ENCODE data around the gene HDAC5.
A peak's percentile ranks its signal among the peaks of the same experiment; 100 is the strongest.

HDAC5 gene

GRCh38 chr17:44086364-44087311 lies 36.8 kb downstream of the HDAC5 start:
- DNase-seq = no peak

DNA sequence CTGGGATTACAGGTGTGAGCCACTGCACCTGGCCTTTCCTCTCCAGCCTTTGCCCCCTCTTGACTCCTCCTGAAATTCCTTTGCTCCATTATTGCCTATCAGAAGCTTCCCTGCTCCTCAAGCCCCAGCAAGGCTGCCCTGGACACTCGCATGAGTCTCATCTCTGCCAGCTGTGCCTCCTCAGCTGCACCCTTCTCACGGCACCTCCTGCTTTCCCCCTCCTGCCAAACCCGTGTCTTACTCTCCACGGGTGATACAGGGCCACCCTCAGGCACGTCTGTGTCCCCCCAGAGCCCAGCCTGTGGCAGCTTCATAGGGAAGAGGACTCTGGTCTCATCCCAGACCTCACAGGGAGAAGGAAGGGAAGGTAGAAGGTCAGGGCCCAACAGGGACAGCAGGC lies 37.5 kb downstream of the HDAC5 start:
- DNase-seq = no peak

GRCh38 chr17:44084921-44085320 lies 38.5 kb downstream of the HDAC5 start:
- no peak for DNase-seq

DNA sequence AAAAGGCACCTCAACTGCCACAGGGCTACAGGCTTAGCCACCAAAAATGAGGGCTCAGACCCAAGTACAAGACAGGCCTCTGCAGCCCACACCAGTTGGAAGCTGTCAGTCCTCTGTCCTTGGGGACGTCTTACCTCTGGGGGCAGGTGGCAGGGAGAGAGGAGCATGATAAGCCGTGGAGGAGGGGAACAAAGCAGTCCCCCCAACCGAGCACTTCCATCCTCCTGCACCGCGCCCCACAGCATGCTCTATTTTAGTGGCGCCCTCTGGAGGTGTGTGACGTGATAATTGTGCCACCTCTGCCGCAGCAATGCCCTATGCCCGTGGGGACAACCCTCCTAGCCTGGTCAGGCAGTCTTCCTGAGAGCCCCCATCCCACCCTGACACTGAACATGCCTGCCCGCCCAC lies 39.3 kb downstream of the HDAC5 start:
- DNase-seq = peak in 1 of 2 experiments; percentile 20

- peak; percentile 15 to 55 for DNase-seq
Observed at GRCh38 chr17:44083250-44083849, 40.1 kb downstream of the HDAC5 start.

DNA sequence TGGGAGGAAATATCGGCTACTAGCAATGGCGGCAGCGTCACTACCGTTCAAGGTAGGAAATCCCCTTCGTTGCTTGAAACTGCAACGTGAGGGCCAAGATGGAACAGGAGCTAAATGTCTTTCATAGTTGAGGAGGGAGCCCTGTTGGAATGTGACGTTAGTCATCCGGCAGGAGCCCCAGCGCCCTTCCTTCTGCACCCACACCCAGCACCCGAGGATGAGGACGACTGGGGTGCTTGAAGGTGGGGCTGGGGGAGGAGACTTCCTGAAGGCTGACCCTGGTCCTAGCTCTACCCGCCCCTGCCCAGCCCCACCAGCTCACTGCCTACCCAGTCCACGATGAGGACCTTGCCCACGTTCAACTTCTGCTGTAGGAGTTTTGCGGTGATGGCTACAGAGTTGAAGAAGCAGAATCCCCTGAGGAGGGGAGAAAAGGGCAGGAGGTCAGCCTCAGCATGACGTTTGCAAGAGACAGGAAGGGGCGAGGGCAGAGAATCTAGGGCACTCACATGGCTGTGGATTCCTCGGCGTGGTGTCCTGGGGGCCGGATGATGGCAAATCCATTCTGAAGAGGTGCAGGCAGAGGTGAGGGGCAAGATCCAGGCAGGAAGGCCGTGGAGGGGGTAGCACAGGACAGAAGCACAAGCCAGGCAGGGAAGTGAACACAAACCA lies 41.0 kb downstream of the HDAC5 start:
- DNase-seq = no peak

GRCh38 chr17:44081681-44082080 lies 41.8 kb downstream of the HDAC5 start:
- DNase-seq = no peak

DNA sequence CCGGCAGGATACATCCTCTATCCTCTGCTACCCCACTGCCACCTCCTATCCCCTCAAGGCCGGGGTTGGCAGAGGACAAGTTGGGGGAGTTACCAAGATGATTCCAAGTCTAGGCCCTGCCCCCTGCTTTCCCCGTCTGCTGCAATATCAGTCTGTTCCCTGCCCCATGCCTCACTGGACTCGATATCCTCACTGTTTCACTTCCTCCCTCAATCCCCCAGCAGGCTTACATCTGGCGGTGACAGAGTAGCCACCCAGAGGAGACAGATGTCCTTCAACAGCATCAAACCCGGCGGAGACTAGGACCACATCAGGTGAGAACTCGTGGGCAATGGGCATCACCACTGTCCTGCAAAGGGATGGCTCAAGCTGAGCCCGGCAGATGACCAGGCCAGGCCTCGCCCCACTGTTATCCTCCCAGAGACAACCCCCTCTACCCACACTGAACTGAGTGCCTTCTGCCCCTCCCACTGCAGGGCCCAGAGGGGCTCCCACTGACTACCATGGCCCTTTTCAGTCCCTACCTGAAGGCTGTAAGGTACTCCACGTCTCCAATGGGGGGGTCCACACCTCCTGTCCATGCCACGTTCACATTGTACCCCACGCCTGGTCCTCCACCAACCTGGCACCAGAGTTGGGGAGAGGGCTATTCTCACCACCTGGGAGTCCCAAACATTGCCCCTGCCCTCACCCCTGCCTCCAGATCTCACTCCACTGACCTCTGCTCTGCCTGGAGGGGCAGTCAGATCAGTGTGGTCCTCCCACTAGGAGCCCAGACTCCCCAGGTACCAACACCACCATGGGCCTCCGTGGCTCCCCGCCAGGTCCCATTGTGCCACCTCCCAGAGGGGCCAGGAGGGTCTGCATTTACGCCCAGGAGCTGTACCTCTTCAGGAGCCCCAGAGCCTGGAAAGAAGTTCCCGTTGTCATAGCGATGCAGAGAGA lies 43.3 kb downstream of the HDAC5 start:
- DNase-seq = no peak

DNA sequence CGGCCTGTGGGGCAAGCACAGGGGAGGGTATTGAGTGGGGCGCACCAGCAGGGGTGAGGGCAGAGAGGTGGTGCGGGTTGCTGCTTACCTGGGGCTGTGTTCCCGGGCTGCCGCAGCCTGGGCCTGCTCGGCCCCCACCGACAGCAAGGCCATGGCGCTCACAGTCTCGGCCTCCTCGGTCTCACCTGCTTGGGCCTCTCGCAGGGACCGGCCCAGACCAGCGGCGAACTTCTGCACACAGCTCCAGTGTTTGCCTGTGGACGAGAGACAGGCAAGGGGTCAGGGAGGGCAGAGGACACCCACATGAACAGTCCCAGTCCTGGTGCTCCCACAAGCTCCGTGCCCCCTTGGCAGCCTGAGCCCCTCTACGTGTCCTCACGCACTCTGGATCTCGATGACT lies 45.0 kb downstream of the HDAC5 start:
- DNase-seq = no peak

GRCh38 chr17:44077595-44077909 lies 45.9 kb downstream of the HDAC5 start:
- DNase-seq = no peak

- DNase-seq = peak; percentile 32 to 54
Observed at GRCh38 chr17:44076716-44077594, 46.5 kb downstream of the HDAC5 start.

DNA sequence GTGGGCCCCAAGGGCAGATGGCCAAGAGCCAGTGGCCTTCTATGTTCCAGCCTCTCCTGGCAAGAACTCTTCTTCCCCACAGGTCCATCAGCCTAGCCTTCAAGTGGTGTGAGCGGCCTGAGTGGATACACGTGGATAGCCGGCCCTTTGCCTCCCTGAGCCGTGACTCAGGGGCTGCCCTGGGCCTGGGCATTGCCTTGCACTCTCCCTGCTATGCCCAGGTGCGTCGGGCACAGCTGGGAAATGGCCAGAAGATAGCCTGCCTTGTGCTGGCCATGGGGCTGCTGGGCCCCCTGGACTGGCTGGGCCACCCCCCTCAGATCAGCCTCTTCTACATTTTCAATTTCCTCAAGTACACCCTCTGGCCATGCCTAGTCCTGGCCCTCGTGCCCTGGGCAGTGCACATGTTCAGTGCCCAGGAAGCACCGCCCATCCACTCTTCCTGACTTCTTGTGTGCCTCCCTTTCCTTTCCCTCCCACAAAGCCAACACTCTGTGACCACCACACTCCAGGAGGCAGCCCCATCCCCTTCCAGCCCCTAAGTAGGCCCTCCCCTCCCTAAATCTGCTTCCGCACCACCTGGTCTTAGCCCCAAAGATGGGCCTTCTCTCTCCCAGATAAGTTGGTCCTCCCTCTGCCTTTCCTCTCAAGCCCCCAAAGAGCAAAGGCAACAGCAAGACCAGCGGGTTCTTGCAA lies 47.7 kb downstream of the HDAC5 start:
- no peak for DNase-seq

DNA sequence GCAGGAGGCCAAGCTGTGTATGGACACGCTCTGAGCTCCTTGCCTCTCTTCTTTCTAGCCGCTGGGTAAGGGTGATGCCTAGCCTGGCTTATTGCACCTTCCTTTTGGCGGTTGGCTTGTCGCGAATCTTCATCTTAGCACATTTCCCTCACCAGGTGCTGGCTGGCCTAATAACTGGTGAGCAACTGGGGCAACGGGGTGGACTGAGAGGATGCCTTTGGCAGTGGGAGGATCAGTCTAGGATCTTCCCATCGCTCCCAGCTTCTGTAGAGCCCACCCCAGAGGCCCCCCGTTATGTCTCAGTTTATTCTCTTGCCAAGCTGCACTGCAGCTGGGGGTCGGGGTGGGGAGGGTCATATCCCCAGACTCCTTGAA lies 48.5 kb downstream of the HDAC5 start:
- DNase-seq = no peak

- no peak for DNase-seq
Observed at GRCh38 chr17:44074231-44074910, 49.1 kb downstream of the HDAC5 start.

- DNase-seq = no peak
Observed at GRCh38 chr17:44071772-44072171, 51.7 kb downstream of the HDAC5 start.

DNA sequence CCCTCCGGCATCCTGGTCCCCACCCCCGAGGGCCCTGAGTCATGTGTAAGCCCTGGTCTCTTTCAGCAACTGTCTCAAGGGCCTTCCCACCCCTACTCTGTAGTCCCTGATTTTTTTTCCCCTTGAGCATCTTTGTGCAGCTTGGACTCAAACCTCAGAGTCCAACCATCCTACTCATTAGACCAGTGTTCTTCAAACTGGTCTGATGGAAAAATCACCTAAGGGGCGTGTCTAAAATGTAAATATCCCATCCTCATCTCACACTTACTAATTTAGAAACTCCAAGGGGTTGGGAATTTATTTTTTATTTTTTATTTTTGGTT lies 52.3 kb downstream of the HDAC5 start:
- peak in 1 of 2 experiments; percentile 73 for DNase-seq

GRCh38 chr17:44070455-44071197 lies 52.8 kb downstream of the HDAC5 start, which contains the start of gene G6PC3:
G6PC3 (plus strand) TSS chr17:44070735; CDS start chr17:44070966, 231 bp downstream.
- peak; percentile 98 to 99 for DNase-seq

GRCh38 chr17:44069974-44070454 lies 53.4 kb downstream of the HDAC5 start:
- peak in 1 of 2 experiments; percentile 67 for DNase-seq

DNA sequence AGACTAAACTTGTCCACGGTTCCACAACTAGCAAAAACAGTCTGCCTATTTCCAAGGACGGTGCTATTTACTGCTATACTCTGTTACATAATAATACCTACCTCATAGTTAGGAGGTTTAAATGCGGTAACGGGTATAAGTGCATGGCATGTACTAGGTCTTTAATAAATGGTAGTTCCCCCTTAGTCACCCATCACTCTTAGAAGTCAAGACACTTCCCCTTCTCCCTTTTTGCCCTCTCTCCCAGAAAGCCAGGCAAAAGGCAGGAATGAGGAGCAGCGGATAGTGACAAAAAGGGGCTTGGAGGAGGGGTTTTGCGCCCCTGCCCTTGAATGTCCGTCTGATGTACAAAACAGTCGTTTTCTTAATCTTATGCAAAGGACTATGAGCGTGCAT lies 55.9 kb downstream of the HDAC5 start:
- DNase-seq = no peak
